Esophagus (tissue), 2 donors: ENCODE measurements around the gene SLC25A43. TPM values are rescaled to one million over a fixed set of nuclear protein-coding genes. Genes with fewer than 3 reads are reported as not detected.
"Not testable (repeated sequence)": the region's sequence is repeated elsewhere in the genome, so short reads cannot be mapped to it uniquely, and the experiment has no call there.

Source experiments
- H3K27ac ChIP-seq, 2 donors: one replicate each; pipeline ENCODE4 v1.5.1; 2013; ENCODE audit warnings: low read depth in 2 of 2, mild to moderate bottlenecking in 2 of 2, inconsistent platforms in 1 of 2, low read length in 1 of 2, moderate library complexity in 1 of 2
- H3K27me3 ChIP-seq, 2 donors: one replicate each; pipeline ENCODE4 v1.6.1; 2013; ENCODE audit warnings: low read length in 2 of 2, control low read depth in 1 of 2, mild to moderate bottlenecking in 1 of 2; ENCODE audit not compliant: insufficient read depth in 2 of 2, control insufficient read depth in 1 of 2
- H3K36me3 ChIP-seq, 2 donors: one replicate each; pipeline ENCODE4 v1.6.1; 2013; ENCODE audit warnings: low read length in 1 of 2; ENCODE audit not compliant: control insufficient read depth in 2 of 2, insufficient read depth in 2 of 2
- H3K4me1 ChIP-seq, 2 donors: one replicate each; pipeline ENCODE4 v1.6.1; 2013; ENCODE audit warnings: low read length in 1 of 2; ENCODE audit not compliant: control insufficient read depth in 2 of 2, insufficient read depth in 2 of 2
- H3K4me3 ChIP-seq, 2 donors: one replicate each; pipeline ENCODE4 v1.5.1; 2013; ENCODE audit warnings: low read length in 2 of 2, mild to moderate bottlenecking in 2 of 2, low read depth in 1 of 2, moderate library complexity in 1 of 2
- H3K9me3 ChIP-seq, 2 donors: one replicate each; pipeline ENCODE4 v1.6.1; 2013; ENCODE audit warnings: mild to moderate bottlenecking in 2 of 2, low read depth in 1 of 2, low read length in 1 of 2, moderate library complexity in 1 of 2; ENCODE audit not compliant: control insufficient read depth in 2 of 2, insufficient read depth in 1 of 2
- WGBS, 2 donors: extraction: QIAGEN DNeasy Blood & Tissue Kit; methylation state at CpG; one replicate each; pipeline ENCODE4 v1.1.7; 2013; 5-methylcytosine and 5-hydroxymethylcytosine counted together
- polyA plus RNA-seq, 2 donors: library from polyadenylated mRNA; stranded (reverse); fragments of 200-250 nt; gene quantifications; one replicate each; pipeline ENCODE4 v1.2.3, GENCODE V29; 2013
- donor health status: healthy with polysubstance abuse.
- donor health status: Bipolar disorder and iron deficiency.

SLC25A43 gene
- 10 to 100 TPM; 26.2 to 34.5 TPM for polyA plus RNA-seq

GRCh38 chrX:119398974-119399771 is at the start of gene SLC25A43:
Gene SLC25A43 (plus strand): TSS chrX:119399336. CDS start chrX:119399404, 68 bp downstream.
- Histone ChIP-seq H3K36me3 (no peaks in the 10 kb centered on the region), H3K4me1 (peaks cover 0 to 3% of the 10 kb centered on the region in 2 donors), H3K4me3 (peak within 1 kb of the TSS; percentile 45 to 82), H3K27me3 (no peaks in the 10 kb centered on the region), H3K27ac (peak within 1 kb of the TSS; percentile 66 to 92), H3K9me3 (no peaks in the 10 kb centered on the region)
- WGBS, 2 donors, result 0 to 35% methylated on average over 54 to 77 of the region's 77 CpGs

- no peak overlapping the region for H3K27ac ChIP-seq
- H3K27me3 ChIP-seq, result peaks cover 0 to 4% of the 10 kb centered on the region in 2 donors
- H3K9me3 ChIP-seq, result no peaks in the 10 kb centered on the region
- no peaks in the 10 kb centered on the region for H3K4me1 ChIP-seq
- H3K36me3 ChIP-seq, result no peaks in the 10 kb centered on the region
- no peak overlapping the region for H3K4me3 ChIP-seq
- WGBS, 2 donors, result 73 to 74% methylated on average over 4 of the region's 4 CpGs
These were observed 39.3 kb upstream of the SLC25A43 start for GRCh38 chrX:119359618-119360382.

- not testable (repeated sequence) for H3K27ac ChIP-seq, H3K4me3 ChIP-seq, H3K4me1 ChIP-seq, H3K9me3 ChIP-seq, H3K27me3 ChIP-seq, H3K36me3 ChIP-seq
- 94 to 95% methylated on average over 13 to 27 of the region's 27 CpGs for WGBS, 2 donors
These were observed 37.7 kb upstream of the SLC25A43 start for GRCh38 chrX:119361451-119361850.

- H3K4me3 ChIP-seq, H3K27ac ChIP-seq, H3K9me3 ChIP-seq, H3K27me3 ChIP-seq, H3K36me3 ChIP-seq, H3K4me1 ChIP-seq: not testable (repeated sequence)
- WGBS, 2 donors, result 94 to 99% methylated on average over 13 to 24 of the region's 24 CpGs
These were observed 37.1 kb upstream of the SLC25A43 start for GRCh38 chrX:119362074-119362473.

- Histone ChIP-seq H3K27me3 (peaks cover 0 to 4% of the 10 kb centered on the region in 2 donors), H3K27ac (no peak overlapping the region)
- WGBS, 2 donors, result 66 to 80% methylated on average over 6 of the region's 6 CpGs
These were observed 35.7 kb upstream of the SLC25A43 start for GRCh38 chrX:119363391-119363790.

GRCh38 chrX:119371861-119372260 is 27.3 kb upstream of the SLC25A43 start:
- H3K9me3 ChIP-seq, H3K27me3 ChIP-seq, H3K4me1 ChIP-seq, H3K27ac ChIP-seq, H3K4me3 ChIP-seq, H3K36me3 ChIP-seq: not testable (repeated sequence)
- 60 to 75% methylated on average over 2 of the region's 2 CpGs for WGBS, 2 donors

More at GRCh38 chrX:119363391-119363790, 35.7 kb upstream of the SLC25A43 start:
- no peaks in the 10 kb centered on the region for H3K4me1 ChIP-seq
- H3K9me3 ChIP-seq, result no peaks in the 10 kb centered on the region
- H3K4me3 ChIP-seq, result no peak overlapping the region
- H3K36me3 ChIP-seq, result no peaks in the 10 kb centered on the region

GRCh38 chrX:119374736-119375135 is 24.4 kb upstream of the SLC25A43 start:
- Histone ChIP-seq H3K4me1 (no peaks in the 10 kb centered on the region), H3K27ac (peak overlapping the region in 1 of 2 donors; percentile 9)
- WGBS, 2 donors, result 54 to 58% methylated on average over 2 of the region's 2 CpGs

GRCh38 chrX:119375561-119375960 is 23.6 kb upstream of the SLC25A43 start:
- 63 to 70% methylated on average over 3 of the region's 3 CpGs for WGBS, 2 donors
- H3K27me3 ChIP-seq, result no peaks in the 10 kb centered on the region
- no peaks in the 10 kb centered on the region for H3K9me3 ChIP-seq
- H3K4me3 ChIP-seq, result no peak overlapping the region
- no peaks in the 10 kb centered on the region for H3K36me3 ChIP-seq
- H3K4me1 ChIP-seq, result no peaks in the 10 kb centered on the region
- no peak overlapping the region for H3K27ac ChIP-seq

More at GRCh38 chrX:119374736-119375135, 24.4 kb upstream of the SLC25A43 start:
- no peaks in the 10 kb centered on the region for H3K27me3 ChIP-seq
- H3K9me3 ChIP-seq, result no peaks in the 10 kb centered on the region
- no peaks in the 10 kb centered on the region for H3K36me3 ChIP-seq
- H3K4me3 ChIP-seq, result no peak overlapping the region

- H3K27ac ChIP-seq, result no peak overlapping the region
- no peaks in the 10 kb centered on the region for H3K36me3 ChIP-seq
- H3K4me1 ChIP-seq, result no peaks in the 10 kb centered on the region
- WGBS, 2 donors, result 76% methylated on average over 5 of the region's 5 CpGs
- H3K27me3 ChIP-seq, result no peaks in the 10 kb centered on the region
- no peak overlapping the region for H3K4me3 ChIP-seq
- H3K9me3 ChIP-seq, result no peaks in the 10 kb centered on the region
These were observed 22.8 kb upstream of the SLC25A43 start for GRCh38 chrX:119376312-119376711.
